GM18858 (cell line): ENCODE results near the gene COL4A4.
"Not testable (repeated sequence)": the region's sequence is repeated elsewhere in the genome, so short reads cannot be mapped to it uniquely, and the experiment has no call there.

ENCODE experiments used
- ATAC-seq: cut with Tn5 transposase; IDR thresholded peaks from one replicate; pipeline ENCODE4 v1.9.1; 2021; ENCODE audit not compliant: unreplicated experiment

Gene COL4A4

GRCh38 chr2:227163998-227164762 is at the start of gene COL4A4, which contains the start of gene COL4A3:
TSS of gene COL4A4 (minus strand) at chr2:227164205. CDS start at chr2:227147483, 16,722 bp downstream.
TSS of gene COL4A3 (plus strand) at chr2:227164624. CDS start at chr2:227164727, 103 bp downstream.
- peak; percentile 37 for ATAC-seq

- no peak for ATAC-seq
These were observed 43.6 kb upstream of the COL4A4 start for GRCh38 chr2:227207573-227207972.

GRCh38 chr2:227206406-227206805 is 42.4 kb upstream of the COL4A4 start:
- ATAC-seq, result no peak

DNA sequence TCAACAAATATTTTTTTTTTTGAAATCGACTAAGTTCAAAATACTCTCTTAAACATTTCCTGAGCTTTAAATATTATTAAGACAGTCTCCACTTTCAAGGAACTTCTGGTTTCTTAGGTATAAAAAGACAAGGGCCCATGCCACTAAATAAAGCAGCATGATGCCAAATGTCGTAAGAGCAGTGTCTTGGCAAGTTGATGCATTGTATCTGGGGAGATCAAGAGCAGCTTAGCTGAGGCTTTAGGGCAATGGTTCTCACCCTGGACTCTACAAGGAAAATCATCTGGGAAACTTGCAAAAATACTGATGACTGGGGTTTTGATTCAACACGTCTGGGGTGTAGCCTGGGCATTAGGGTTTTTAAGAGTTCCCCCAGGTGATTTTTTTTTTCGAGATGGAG is 41.7 kb upstream of the COL4A4 start:
- no peak for ATAC-seq

- no peak for ATAC-seq
These were observed 40.4 kb upstream of the COL4A4 start for GRCh38 chr2:227204452-227204851.

- ATAC-seq, result no peak
These were observed 37.8 kb upstream of the COL4A4 start for GRCh38 chr2:227201771-227202170.

GRCh38 chr2:227198866-227199265 is 34.9 kb upstream of the COL4A4 start:
- no peak for ATAC-seq

DNA sequence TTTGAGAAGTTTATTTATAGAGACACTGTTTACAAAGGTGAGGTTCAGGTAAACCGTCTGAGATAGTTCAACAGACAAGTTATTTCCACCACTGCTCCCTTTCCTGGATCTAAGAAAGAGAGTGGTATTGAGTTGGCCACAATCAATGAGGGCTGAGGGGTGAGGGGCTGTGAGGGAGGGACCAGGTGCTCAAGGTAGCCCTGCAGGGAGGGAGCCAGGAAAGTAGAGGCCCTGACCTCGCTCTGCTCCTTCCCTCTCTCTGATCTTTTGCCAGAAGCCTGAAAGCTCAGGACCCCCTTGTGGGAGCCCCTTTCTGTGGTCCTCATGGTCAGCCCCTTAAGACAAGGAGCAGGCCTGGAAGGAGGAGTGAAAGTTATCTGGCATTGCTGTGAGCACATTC is 30.2 kb upstream of the COL4A4 start:
- ATAC-seq, result no peak

DNA sequence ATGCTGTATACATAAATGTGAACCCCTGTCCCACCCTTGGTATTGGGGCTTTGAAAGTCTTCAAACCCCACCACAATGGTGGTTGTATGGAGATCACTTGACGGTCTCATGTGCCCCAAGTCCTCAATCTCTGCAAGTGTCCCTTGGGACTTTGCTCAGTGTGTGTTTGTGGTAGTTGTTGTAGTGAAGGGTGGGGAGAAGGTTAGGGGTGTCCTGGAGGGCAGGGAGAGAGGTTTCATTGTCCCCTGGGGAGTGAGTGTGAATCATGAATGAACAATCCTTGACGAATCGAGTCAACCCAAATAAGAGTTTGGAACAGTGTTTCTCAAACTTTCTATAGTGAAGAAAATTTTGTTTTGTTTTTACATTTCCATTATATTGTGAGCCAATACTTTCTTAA is 28.5 kb upstream of the COL4A4 start:
- no peak for ATAC-seq

DNA sequence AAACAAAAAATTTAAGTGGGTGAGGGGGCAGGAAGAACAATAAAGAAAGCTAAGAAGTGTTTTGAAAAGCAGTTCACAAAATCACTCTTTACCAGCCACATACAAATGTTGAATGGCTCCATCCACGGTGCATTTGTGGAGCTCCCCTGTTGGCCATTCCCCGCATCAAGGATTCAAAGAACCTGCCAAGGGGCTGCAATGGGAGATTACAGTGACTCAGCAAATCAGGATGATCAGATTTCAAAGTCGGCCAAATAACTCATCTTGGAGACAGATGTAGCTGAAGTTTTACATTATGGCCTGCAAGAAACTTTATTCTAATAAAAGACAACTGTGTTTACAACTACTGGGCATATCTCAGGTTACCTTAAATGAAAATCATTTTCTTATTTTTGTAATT is 27.4 kb upstream of the COL4A4 start:
- no peak for ATAC-seq

DNA sequence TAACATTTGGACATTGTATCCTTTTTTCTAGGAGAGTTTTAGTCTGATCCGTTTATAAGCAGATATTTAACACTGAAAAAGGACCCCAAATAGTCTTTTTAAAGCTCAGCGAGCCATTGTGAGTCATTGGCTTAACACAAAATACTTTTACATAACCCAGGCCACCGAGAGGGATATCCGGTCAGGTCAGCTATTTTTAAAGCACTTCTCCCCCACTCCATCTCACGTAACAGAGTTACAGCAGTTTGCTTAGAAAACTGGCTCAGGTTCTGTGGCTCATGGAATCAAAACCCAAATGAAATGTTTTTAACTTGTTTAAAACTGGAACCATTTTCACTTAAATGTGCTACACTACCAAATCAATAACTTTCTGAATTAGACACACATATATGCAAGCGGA is 24.3 kb upstream of the COL4A4 start:
- no peak for ATAC-seq

- no peak for ATAC-seq
These were observed 22.7 kb upstream of the COL4A4 start for GRCh38 chr2:227186751-227187150.

- no peak for ATAC-seq
These were observed 21.7 kb upstream of the COL4A4 start for GRCh38 chr2:227185615-227186232.

- no peak for ATAC-seq
These were observed 19.8 kb upstream of the COL4A4 start for GRCh38 chr2:227183657-227184367.

DNA sequence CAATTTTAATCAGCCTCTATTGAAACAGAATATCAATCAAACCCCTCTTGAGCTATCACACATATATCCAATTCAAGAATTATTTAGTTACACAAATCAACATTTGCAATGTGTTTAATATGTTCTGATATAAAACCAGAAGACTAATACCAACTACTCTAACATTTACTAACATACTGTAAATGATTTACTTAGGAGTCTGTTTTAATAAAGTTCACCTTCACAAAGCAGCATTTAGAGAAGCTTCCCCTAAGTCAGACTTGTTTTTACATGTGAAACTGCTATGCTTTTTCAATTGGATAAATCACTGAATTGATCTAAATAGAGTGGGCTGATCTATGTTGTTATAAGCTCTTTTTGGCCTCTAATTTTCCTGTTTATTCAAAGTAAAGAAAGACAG is 18.8 kb upstream of the COL4A4 start:
- no peak for ATAC-seq

DNA sequence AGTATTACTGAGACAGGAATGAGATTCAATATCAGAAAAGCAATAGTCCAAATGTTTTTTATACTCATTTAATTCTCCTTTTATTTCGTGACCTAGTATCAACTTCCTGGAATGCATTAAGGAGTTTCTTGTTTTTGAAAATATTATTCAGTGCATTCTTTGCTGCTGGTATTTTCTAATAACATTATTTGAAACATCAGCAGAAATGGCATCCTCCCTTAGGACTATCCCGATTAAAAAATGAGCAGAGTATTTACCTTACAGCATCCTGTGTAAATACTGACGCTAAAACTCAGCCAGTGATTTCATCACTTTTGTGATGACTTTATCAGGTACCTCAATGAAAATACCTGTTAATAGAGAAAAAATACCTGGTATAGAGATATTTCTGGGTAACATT is 16.8 kb upstream of the COL4A4 start:
- ATAC-seq, result no peak

- ATAC-seq, result no peak
These were observed 16.1 kb upstream of the COL4A4 start for GRCh38 chr2:227179988-227180685.

DNA sequence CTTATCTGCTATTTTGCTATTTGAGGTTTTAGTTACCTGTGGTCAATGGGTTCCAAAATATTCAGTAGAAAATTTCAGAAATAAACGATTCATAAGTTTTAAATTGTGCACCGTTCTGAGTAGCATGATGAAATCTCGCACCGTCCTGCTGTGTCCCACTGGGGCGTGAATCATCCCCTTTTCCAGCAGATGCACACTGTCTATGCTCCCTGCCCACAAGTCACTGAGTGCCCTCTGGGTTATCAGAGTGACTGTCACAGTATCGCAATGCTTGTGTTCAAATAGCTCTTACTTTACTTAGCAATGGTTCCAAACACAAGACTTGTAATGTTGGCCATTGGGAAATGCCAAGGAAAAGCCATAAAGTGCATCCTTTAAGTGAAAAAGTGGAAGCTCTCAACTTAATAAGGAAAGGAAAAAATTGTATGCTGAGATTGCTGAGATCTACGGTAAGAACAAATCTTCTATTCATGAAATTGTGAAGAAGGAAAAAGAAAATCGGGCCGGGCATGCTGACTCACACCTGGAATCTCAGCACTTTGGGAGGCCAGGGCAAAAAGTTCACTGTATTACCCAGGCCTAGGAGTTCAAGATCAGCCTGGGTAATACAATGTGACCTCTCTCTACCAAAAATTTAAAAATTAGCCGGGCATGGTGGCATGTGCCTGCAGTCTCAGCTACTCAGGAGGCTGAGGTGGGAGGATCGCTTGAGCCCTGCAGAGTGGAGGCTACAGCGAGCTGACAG is 13.8 kb upstream of the COL4A4 start:
- no peak for ATAC-seq

DNA sequence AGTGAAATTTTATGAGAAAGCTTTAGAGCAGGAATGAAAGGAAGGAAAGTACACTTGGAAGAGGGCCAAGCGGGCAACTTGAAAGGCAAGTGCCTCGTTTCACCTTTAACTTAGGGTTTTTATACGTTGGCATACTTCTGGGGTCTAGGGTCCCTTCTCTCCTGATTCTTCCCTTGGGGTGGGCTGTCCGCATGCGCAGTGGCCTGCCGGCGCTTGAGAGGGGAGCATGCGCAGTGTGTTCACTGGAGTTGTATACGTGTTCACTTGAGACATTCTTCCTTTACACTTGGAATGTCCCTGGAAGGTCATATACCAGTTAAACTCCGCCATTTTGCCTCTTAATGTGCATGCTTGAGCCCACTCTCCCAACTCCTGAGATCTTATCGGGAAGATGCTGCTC is 7.8 kb upstream of the COL4A4 start:
- ATAC-seq, result not testable (repeated sequence)

DNA sequence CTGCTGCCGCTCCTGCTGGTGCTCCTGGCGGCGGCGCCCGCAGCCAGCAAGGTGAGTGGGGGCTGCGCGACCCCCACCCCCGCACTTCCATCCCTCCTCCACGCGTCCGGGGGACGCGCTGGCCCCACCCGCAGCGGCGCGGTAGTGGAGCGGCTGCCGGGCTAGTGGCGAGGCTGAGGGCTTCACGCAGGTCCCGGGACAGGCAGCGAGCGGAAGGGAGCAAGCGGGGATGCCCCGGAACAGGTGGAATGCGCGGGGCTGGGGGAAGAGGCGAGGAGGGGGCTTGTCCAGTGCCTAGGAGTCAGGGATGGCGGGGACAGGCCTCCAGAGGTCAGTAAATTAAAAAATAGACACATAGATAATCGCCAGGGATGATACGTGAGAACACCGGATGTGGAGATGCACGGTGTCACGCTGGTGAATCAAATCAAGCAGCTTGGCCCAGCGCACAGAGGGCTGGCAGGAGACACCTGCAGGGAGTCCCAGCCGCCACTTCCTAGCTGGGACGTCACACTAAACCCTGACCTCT is 822 bp upstream of the COL4A4 start:
- ATAC-seq, result peak; percentile 62
